KMS-11 (cell line): ENCODE results near the gene SLC25A26.
A peak's percentile ranks its signal among the peaks of the same experiment; 100 is the strongest.
"Not testable (repeated sequence)": the region's sequence is repeated elsewhere in the genome, so short reads cannot be mapped to it uniquely, and the experiment has no call there.

Source experiments
- H2AFZ ChIP-seq: fragments of 200-600 bp; sonication (generic); 2 replicates; pipeline ENCODE4 v1.6.1; 2016; ENCODE audit warnings: antibody characterized with exemption, mixed run types, low read depth
- H3K27ac ChIP-seq: fragments of 200-600 bp; sonication (generic); 2 replicates; pipeline ENCODE4 v1.6.1; 2016; ENCODE audit warnings: mild to moderate bottlenecking, mixed run types
- H3K27me3 ChIP-seq: fragments of 200-600 bp; sonication (generic); 2 replicates; pipeline ENCODE4 v1.6.1; 2017; ENCODE audit warnings: mild to moderate bottlenecking, low read depth, mixed run types, moderate library complexity; ENCODE audit not compliant: insufficient read depth
- H3K36me3 ChIP-seq: fragments of 200-600 bp; sonication (generic); 2 replicates; pipeline ENCODE4 v1.6.1; 2017; ENCODE audit warnings: mild to moderate bottlenecking, mixed run types; ENCODE audit not compliant: insufficient read depth
- H3K4me1 ChIP-seq: fragments of 200-600 bp; sonication (generic); 2 replicates; pipeline ENCODE4 v1.6.1; 2016; ENCODE audit warnings: mild to moderate bottlenecking, low read depth, mixed run types; ENCODE audit not compliant: poor library complexity, severe bottlenecking
- H3K4me2 ChIP-seq: fragments of 200-600 bp; sonication (generic); 2 replicates; pipeline ENCODE4 v1.7.0; 2016; ENCODE audit warnings: mild to moderate bottlenecking, mixed run types
- H3K4me3 ChIP-seq: fragments of 200-600 bp; sonication (generic); IDR thresholded peaks from 2 replicates; pipeline ENCODE4 v1.6.1; 2017; ENCODE audit warnings: low read depth, low read length, mixed read lengths; ENCODE audit not compliant: insufficient read depth
- H3K79me2 ChIP-seq: fragments of 200-600 bp; sonication (generic); 2 replicates; pipeline ENCODE4 v1.6.1; 2016; ENCODE audit warnings: low read depth, mixed run types; ENCODE audit not compliant: insufficient read depth
- H3K9ac ChIP-seq: fragments of 200-600 bp; sonication (generic); 2 replicates; pipeline ENCODE4 v1.6.1; 2016; ENCODE audit warnings: mild to moderate bottlenecking, mixed run types
- H4K20me1 ChIP-seq: fragments of 200-600 bp; sonication (generic); 2 replicates; pipeline ENCODE4 v1.6.1; 2016; ENCODE audit warnings: mild to moderate bottlenecking, mixed run types; ENCODE audit not compliant: insufficient read depth
- TF ChIP-seq, protein P1 (sequence below): fragments of 200-600 bp; sonication (generic); conservative IDR thresholded peaks from 2 replicates; pipeline ENCODE4 v1.6.1; 2017; ENCODE audit warnings: low read depth, mild to moderate bottlenecking, antibody characterized with exemption, low read length, moderate library complexity, mixed read lengths

SLC25A26 gene

DNA sequence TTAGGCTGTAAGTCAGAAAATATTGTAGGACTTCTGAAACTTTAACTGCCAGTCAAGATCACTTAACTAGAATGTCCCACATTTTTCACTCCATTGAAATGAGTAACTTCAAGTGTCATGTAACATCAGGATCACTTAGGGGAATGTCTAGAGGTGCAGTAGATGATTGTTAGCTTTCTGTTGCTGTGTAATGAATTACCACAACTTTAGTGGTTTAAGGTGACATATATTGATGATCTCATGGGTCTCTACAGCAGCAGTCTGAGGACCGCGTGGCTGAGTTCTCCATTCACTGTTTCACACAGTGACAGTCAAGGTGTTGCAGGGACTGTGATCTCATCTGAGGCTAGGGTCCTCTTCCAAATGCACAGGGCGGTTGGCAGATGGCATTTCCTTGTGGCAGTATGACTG, 82.7 kb downstream of the SLC25A26 start:
- Histone ChIP-seq H3K4me3 (no peak overlapping the region), H3K36me3 (no peaks in the 10 kb centered on the region), H3K9ac (no peak overlapping the region), H3K4me2 (no peak overlapping the region), H3K27ac (peak overlapping the region; percentile 35; the same call in 1 of the 2 replicates), H3K4me1 (peaks cover 57% of the 10 kb centered on the region), H3K79me2 (no peaks in the 10 kb centered on the region), H3K27me3 (no peaks in the 10 kb centered on the region), H2AFZ (no peak overlapping the region), H4K20me1 (no peaks in the 10 kb centered on the region)
- TF ChIP-seq, protein P1, sequence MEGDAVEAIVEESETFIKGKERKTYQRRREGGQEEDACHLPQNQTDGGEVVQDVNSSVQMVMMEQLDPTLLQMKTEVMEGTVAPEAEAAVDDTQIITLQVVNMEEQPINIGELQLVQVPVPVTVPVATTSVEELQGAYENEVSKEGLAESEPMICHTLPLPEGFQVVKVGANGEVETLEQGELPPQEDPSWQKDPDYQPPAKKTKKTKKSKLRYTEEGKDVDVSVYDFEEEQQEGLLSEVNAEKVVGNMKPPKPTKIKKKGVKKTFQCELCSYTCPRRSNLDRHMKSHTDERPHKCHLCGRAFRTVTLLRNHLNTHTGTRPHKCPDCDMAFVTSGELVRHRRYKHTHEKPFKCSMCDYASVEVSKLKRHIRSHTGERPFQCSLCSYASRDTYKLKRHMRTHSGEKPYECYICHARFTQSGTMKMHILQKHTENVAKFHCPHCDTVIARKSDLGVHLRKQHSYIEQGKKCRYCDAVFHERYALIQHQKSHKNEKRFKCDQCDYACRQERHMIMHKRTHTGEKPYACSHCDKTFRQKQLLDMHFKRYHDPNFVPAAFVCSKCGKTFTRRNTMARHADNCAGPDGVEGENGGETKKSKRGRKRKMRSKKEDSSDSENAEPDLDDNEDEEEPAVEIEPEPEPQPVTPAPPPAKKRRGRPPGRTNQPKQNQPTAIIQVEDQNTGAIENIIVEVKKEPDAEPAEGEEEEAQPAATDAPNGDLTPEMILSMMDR = no peak

DNA sequence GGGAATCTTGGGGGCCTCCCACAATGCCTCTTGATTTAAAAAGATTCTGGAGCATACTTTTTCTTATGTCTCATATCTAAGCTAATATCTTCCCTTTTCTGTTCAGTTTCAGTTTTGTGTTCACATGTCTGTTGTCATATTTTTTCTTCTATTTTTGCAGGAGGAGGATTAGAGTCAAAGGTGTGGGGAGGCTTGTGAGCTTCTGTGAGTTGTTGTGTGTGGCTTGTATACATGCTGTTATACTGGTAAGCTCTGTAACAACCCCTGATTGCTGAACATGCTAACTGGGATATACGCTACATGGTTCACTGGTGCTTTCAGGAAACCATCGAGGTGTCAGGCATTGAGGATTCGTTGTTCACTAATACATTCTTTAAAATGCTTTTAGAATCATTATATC, 83.5 kb downstream of the SLC25A26 start:
- Histone ChIP-seq H3K4me2 (no peak overlapping the region), H3K4me3 (no peak overlapping the region), H3K36me3 (no peaks in the 10 kb centered on the region), H3K79me2 (no peaks in the 10 kb centered on the region), H2AFZ (no peak overlapping the region), H3K9ac (no peak overlapping the region), H4K20me1 (no peaks in the 10 kb centered on the region), H3K27ac (no peak overlapping the region), H3K27me3 (no peaks in the 10 kb centered on the region), H3K4me1 (peaks cover 49% of the 10 kb centered on the region)
- TF ChIP-seq, protein P1 = no peak

DNA sequence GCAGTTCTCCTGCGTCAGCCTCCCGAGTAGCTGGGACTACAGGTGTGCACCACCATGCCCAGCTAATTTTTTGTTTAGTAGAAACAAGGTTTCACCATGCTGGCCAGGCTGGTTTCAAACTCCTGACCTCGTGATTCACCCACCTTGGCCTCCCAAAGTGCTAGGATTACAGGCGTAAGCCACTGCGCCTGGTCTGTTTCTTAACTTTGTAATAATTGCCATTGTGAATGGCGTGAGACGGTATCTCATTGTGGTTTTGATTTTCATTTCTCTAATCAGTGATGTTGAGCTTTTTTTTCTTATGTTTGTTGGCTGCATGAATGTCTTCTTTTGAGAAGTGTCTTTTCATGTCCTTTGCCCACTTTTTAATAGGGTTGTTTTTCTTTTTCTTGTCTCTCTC, 85.3 kb downstream of the SLC25A26 start:
- H3K79me2 ChIP-seq, H3K27me3 ChIP-seq, H2AFZ ChIP-seq, H4K20me1 ChIP-seq, H3K9ac ChIP-seq, H3K27ac ChIP-seq, H3K36me3 ChIP-seq, H3K4me3 ChIP-seq, H3K4me2 ChIP-seq: not testable (repeated sequence)
- peaks cover 34% of the 10 kb centered on the region for H3K4me1 ChIP-seq

DNA sequence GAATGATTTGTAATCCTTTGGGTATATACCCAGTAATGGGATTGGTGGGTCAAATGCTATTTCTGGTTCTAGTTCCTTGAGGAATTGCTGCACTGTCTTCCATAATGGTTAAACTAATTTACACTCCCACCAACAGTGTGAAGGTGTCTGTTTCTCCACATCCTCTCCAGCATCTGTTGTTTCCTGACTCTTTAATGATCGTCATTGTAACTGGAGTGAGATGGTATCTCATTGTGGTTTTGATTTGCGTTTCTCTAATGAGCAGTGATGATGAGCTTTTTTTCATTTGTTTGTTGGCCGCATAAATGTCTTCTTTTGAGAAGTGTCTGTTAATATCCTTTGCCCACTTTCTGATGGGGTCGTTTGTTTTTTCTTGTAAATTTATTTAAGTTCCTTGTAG, 86.2 kb downstream of the SLC25A26 start:
- not testable (repeated sequence) for H3K9ac ChIP-seq, H3K27ac ChIP-seq, H4K20me1 ChIP-seq, H3K27me3 ChIP-seq, H3K4me2 ChIP-seq, H2AFZ ChIP-seq, H3K79me2 ChIP-seq, H3K4me3 ChIP-seq, H3K36me3 ChIP-seq
- peaks cover 34% of the 10 kb centered on the region for H3K4me1 ChIP-seq

DNA sequence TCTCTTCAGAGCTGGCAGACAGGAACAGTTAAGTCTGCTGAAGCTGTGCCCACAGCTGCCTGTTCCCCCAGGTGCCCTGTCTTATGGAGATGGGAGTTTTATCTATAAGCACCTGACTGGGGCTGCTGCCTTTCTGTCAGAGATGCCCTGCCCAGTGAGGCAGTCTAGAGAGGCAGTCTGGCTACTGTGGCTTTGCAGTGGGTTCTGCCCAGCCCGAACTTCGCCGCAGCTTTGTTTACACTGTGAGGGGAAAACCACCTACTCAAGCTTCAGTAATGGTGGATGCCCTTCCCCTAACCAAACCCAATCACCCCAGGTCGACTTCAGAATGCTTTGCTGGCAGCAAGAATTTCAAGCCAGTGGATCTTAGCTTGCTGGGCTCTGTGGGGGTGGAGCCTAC, 91.2 kb downstream of the SLC25A26 start:
- Histone ChIP-seq H3K27me3 (no peaks in the 10 kb centered on the region), H3K9ac (peak overlapping the region; percentile 25; the same call in 1 of the 2 replicates), H3K4me2 (peak overlapping the region; percentile 68; the same call in 1 of the 2 replicates), H3K27ac (peak overlapping the region; percentile 64), H3K79me2 (no peaks in the 10 kb centered on the region), H3K4me3 (no peak overlapping the region), H2AFZ (no peak overlapping the region), H4K20me1 (no peaks in the 10 kb centered on the region), H3K36me3 (no peaks in the 10 kb centered on the region), H3K4me1 (peaks cover 21% of the 10 kb centered on the region)
- TF ChIP-seq, protein P1 = no peak
